Stimulated activated CD8-positive, alpha-beta memory T cell treated with anti-CD3 and anti-CD28 coated beads, Interleukin-12 subunit alpha, Interleukin-12 subunit beta, amount 100 ng/mL, for 1 hour (primary cell): ENCODE results near the gene BCAP31.

Source experiments
- DNase-seq: peaks from one replicate; pipeline ENCODE4 v3.0.0-alpha.2; 2020; ENCODE audit warnings: low read depth

BCAP31 gene

DNA sequence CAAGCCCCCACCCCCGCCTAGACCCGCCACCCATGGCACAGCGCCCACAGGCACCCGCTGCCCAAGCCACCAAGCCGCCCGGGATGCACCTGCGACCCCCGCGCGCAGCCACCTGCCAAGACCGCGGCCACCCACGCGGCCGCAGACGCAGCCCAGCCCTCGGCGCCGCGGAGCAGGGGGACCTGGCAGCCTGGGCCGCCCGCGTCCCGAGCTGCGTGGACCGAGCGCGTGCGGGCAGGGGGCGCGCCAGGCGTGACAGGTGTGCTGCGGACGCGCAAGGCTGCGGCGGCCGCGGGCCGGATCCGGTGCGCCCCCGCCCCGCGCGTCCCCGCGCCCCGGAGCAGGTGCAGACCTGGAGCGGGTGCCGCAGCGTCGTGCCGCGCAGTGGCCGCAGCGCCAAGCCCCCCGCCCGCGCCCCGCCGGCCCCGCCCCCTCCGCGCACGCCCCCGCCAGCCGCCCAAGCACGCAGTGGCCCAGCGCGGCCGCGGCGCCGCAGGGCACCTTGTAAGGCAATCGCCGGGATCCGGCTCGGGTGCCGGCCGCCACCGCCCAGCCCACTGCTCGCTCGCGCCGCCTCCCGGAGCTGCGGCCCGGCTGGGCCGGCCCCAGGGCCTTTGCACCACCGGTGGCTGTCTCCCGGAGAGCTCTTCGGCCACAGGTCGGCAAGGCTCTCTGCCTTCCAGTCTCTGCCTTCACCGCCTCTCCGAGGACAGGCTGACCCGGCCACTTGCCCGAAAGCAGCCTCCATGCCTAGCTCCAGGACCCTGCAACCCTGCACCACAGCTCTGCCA lies 50.6 kb downstream of the BCAP31 start, which contains the start of gene PNCK:
TSS of gene PNCK (minus strand) at position 386 of the 791 bp plus-strand sequence. CDS start 737 bp downstream, outside the sequence.
- DNase-seq, result no peak

DNA sequence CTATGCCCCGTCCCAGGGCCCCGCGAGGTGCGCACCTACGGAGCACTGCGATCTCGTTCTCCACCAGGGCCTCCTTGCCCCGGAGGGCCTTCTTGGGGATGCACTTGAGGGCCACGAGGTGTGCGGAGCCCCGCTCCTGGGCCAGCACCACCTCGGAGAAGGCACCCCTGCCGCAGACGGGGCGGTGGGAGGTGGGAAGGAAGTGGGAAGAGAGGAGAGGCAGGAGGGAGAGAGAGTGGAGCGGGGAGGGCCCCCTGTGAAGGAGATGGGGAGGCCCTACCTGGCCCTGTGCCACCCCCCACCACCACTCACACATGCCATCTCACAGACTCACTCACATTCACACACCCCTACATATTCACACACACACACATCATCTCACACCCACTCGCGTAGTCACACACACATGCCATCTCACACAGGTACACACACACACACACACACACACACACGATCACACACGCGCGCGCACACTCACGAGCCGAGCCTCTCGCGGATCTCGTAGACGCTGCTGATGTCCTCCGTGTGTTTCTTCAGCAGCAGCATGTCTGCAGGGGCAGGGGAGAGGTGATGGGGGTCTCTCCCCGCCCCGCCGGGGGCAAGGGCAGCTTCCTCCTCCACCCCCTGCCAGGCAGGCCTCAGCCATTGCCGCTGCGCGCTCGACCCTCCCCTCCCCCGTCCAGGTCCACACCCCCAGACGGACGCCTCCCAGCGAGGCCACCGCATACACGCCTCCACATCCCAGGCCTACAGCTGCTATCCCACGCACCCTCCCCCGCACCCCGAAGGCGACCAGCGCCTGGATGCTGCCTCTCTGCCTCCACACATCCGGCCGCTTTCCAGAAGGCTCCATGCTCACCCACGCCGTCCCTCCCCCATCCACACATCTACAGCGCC lies 51.4 kb downstream of the BCAP31 start:
- no peak for DNase-seq

DNA sequence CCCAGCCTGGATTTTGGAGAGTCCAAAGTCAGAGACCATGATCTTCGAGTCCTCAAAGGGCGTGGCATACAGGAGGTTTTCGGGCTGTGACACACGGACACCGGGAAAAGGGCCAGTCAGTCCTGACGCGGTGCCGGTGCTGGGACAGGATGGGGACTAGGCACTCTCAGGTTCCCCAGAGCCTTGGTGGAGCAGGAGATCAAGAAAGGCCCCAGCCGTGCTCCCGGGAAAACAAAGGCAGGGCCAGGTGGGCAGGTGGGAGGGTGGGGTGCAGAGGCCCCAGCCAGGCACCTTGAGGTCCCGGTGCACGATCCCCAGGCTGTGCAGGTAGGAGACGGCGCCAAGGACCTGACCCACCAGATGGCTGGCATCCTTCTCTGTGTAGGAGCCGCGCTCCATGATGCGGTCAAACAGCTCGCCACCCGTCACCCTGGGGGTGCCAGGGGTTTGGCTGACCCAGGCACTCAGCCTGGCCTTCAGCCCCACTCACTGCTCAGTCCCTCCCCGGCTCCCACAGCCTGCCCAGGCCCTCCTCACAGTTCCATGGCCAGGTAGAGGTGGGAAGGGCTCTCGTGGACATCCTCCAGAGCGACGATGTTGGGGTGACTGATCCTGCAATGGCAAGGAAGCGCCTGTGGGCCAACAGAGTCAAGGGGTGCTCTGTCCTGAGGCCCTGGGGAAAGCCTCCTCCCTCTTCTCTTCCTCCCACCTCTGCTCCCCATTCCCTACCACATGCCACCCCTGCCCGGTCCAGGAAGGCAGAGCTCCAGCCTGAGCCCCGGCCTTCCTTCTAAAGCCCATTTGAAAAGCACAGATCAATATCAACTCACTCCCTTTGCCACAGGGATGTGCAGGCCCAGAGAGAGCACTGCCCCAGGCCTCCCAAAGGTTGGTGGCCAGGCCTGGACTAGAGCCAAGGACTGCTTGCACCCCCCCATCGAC lies 52.3 kb downstream of the BCAP31 start:
- DNase-seq, result no peak

DNA sequence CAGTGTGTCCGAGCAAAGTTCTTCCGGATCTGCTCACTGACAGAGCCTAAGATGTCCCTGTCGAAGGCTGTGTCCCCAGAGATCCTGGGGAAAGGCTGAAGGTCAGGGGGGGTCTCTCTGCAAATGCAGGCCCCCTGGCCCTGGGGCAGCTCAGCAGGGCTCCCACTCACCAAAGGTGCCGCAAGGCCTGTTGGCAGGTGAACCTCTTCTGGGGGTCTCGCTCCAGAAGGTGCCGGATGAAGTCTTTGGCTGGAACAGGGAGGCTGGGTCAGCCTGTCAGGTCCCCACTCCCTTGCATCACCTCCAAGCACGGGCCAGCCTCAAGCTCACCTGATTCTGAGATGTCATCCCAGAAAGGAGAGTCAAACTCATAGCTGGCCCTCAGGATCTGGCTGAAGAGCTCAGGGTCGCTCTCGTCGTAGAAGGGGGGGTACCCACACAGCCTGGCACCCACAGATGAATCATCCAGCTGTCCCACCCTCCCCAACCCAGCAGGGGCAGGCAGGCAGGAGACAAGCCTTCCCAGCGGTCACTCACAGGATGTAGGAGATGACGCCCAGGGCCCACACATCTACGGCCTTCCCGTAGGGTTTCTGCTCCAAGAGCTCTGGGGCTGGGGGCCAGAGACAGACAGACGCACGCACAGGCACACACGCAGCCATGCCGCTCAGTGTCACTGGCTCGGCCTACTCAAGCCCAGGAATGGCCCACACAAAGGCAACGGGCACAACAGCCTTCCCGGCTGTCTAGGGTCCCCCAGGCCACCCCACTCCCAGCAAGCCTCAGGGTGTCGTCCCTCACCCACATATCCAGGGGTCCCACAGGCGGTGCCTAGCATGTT lies 53.2 kb downstream of the BCAP31 start:
- no peak for DNase-seq

DNA sequence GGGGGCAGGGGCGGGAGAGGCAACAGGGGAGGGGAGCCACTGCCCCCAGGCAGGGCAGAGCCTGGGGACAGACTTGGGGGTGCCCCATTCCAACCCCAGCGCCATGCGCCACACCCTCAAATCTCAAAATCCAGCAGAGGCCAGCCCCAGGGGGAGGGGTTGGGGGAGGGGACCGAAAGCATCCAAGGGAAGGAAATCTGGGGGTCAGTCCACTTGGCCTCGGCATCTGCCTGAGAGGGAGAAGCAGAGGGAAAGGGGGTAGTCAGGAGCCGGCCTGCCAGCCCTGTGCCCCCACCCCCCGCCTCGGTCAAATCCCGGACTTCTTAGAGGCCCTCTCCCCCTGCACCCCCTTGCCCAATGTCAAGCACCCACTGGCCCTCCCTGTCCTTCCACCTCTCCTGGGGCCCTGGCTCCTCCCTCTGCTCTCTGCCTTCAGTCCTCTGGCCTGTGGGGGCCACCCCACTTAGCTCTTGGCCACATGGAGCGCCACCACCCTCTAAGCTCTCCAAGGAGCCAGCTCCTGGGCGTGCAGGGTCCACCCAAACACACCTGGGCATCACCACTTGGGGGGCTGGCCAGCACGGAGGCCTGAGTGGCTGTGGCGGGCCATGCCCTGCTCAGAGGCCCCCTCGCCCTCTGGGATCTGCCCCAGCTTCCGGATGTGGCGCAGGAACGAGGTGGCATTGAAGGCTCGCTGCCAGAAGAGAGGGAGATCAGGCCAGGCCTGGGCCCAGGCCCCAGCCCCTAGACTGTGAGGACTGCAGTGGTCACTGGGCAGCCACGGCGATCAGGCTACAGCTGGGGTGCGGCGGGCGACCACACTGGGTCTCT lies 54.1 kb downstream of the BCAP31 start:
- DNase-seq, result no peak

DNA sequence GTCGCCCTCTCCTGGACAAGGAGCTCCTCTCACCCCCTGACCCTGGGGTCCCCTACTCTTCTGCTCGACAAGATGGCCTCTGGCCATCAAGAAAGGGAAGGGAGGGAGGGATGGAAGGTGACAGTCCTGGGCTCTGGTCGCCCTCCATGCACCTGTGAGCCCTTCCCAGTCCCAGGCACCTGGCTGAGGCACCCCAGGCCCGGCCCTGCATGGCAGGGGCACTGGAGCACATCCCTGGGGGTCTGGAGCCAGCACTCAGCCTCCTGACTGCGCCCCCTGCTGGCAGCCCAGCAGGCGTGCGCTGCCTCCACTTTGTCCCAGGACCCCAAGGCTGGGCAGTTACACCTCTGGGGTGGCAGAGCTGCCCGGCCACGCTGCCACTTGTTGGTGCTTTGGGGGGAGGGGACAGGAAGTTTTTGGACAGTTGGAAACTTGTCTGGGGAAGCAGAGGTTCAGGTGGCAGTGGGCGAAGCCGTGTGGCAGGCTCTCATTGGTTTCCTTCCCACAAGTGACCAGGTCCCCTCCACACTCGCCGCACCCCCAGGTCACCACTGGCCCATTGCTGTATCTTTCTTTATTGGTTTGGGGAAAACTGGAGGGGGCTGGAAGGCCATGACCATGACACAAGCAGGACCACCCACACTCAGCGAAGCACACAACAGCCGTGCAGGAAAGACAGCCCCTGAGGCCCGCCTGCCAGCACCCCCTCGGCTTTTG lies 54.9 kb downstream of the BCAP31 start:
- DNase-seq, result peak; percentile 20

DNA sequence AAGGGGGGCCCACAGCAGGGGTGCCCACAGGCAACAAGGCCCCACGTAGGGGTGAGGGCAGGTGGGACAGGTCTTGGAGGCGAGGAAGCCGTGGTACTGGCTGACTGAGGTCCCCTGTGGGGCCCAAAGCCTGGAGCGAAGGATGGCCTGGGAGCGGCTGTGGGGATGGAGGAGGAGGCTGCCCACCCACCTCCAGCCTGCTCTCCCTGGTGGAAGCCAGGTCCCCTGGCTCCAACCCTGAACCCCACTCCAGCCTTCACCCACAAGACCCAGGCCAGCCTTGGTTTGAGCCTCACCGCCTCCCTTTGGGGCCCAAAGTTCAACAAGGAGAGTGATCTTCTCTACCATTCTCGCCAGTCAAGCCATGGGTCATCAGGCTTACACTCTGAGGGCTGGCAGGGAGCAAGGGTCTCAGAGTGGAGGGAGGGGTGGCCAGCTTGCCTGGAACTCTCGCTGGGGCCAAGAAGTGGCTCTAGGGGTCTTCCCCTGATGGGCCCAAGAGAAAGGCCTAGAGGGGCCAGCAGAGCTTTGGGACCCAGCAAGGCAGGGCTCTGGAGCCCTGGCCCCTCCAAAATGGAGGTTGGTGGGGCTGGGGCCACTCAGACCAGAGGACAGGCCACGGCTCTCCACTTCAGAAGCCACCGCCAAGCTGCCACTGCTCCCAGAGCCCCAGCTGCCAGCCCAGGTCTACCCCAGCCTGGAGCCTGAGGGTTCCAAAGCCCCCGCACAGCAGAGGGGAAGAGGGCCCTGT lies 55.6 kb downstream of the BCAP31 start:
- DNase-seq, result no peak

DNA sequence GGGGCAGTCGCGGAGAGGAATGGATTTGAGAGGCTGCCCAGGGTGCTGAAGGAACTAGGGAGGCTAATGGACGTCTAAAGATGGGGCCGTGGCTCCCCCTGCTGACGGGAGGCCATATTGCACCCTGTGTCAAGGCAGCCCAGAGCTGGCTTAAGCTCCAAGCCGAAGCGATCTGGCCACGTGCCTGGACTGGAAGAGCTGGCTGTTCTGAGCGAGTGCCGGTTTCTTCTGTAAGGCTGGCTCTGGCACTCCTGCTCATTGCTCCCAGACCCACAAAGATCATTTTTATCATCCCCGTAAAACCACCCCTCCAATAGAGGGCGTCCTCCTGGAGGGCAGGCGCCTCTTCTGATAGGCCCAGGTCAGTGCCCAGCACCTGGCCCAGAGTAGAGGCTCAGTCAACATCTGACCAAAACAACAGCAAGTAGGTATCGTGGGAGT lies 56.2 kb downstream of the BCAP31 start:
- DNase-seq, result peak; percentile 57

DNA sequence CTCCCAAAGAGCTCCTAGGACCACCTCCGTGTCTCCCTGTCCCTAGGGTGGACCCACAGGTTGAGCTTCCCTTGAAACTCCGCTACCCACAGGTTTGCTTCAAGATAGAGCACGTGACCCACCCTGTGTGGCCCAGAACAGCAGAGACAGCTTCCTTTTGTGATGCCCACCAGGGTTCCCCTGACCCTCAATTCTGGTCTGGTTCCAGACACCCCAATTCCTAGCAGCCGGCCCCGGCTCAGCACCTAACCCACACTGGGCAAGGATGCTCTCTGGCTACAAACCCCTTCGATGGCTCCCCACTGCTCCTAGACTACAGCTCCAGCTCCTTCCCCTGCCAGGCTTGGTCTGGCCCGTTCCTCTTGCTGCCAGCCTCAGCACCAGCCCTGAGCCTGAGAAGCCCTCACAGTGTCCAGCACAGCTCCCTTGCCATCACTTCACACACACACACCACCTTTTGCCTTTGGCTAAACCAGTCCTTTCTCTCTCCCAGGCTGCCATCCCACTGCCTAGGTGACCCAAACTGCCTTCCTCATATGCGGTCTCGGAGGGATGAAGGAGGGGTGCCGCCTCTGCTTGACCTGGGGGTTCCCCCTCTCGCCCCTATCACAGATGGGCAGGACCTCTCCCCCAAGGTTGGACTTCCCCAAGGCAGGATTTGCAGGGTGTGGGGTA lies 56.8 kb downstream of the BCAP31 start:
- no peak for DNase-seq

DNA sequence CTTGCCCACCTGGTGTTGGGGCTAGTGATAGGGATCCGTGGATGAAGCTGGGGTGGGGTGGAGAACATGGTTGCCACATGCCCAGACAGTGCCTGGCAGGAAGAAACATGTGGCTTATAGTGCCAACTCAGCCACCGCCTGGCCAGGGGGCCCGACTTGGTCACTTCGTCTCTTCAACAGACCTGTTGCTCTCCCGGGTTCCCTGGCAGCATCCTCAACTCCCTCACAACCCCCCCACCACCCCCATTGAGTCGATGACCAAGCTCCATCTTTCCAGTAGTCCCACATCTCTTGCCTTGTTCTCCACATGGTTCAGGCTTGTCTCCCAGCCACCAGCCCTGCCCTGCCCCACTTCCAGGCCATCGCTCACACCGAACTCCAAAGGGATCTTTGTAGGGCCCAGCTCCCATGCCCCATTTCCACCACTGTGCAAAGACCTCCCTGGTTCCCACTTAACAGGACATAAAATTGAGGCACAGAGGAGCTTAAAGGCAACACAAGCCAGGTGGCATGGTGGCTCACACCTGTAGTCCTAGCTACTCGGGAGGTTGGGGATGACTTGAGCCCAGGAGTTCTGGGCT lies 58.4 kb downstream of the BCAP31 start:
- no peak for DNase-seq

DNA sequence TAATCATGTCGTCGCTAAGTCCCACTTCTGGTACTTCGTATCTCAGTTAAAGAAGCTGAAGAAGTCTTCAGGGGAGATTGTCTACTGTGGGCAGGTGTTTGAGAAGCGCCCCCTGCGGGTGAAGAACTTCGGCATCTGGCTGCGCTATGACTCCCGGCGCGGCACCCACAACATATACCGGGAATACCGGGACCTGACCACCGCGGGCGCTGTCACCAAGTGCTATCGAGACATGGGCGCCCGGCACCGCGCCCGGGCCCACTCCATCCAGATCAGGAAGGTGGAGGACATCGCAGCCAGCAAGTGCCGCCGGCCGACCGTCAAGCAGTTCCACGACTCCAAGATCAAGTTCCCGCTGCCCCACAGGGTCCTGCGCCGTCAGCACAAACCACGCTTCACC lies 61.9 kb downstream of the BCAP31 start:
- DNase-seq, result peak; percentile 25

DNA sequence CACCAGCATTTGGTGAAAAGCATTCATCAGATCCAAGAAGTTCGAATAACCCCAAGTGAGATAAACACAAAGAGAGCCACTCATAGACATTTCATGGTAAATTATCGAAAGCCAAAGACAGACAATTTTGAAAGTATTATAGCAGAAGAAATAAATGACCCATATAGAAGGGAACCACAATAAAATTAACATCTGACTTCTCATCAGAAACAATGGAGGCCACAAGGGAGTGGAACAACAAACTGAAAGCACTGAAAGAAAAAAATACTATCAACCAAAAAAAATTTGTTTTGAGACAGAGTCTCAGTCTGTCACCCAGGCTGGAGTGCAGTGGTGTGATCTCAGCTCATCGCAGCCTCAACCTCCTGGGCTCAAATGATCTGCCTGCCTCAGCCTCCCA lies 64.9 kb downstream of the BCAP31 start:
- no peak for DNase-seq

DNA sequence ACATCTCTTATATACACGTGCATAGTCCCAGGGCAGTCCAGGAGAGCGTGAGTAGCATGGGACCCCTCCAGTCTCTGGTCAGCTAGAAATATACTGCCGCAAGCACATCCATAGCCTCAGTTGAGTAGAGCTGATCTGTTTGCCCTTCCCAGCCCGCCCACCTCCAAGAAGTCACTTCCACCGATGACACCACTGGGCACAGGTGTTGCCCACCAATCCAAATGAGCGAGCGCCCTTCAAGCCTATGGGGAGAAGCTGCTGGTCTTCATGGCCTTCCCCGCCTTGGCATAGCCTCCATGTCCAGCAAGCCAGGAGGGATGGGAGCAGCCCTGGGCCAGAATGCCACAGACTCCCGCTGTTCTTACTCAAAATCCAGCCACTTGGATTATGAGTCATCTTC lies 67.0 kb downstream of the BCAP31 start:
- no peak for DNase-seq

DNA sequence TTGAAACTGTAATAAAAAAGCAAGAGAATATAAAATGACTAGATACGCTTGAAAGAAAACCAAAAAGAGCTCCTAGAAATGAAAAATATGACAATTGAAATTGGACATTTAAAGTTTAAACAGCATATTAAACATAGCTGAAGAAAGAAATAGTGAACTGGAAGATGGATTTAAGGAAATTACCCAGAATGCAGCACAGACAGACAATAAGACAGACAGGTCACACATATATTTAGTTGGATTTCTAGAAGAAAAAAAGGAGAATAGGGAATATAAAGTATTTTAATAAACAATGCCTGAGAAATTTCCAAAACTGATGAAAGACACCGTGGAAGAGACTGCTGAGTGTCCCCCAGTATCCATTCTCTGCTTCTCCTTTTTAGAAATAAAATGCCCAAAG lies 70.6 kb downstream of the BCAP31 start:
- no peak for DNase-seq

DNA sequence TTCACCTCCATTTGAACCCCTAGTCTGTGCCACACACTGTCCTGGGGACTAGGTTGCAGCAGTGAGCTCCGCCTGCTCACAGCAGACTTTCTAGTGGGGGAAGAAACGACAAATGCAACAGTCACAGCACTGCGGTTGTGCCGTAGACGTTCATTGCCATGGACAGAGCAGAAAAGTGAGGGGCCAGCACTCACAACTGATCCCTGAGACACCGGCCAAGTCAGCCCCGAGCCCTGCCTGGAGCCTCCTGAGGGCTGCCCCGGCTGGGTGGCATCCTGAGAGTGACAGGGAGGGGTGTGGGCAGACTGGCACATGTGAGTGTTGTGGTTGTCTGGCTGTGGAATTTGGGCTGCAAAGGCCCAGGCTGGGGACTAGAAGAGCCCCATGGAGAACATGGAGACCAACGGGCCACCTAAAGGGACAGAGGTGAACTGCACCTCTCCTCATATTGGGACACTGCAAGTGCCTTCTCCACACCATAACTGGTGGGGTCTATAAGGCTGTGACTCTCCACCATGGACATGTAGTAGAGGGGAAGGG lies 72.6 kb downstream of the BCAP31 start:
- no peak for DNase-seq

DNA sequence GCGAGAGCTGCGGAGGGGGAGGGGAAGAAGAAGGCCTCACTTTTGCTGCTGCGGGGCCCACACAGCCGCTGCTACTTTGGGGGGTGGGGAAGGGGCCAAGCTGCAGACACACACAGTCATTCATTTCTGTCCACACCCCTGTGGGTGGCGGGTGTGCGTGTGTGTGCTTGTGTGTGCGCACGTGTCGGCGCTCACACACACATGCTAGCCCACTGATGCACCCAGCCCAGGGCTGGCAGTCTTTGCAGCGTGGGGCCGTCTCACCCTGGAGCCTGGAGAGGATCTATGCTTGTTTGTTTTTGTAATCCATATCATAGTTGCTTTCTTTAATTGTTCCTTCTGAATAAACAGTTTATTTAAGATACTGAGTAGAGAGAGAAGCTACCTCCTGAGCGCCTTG lies 73.2 kb downstream of the BCAP31 start:
- no peak for DNase-seq
